GM10266 (cell line): Measurements from ENCODE around the gene ZNF320.
A peak's percentile ranks its signal among the peaks of the same experiment; 100 is the strongest.
"Not testable (repeated sequence)": the region's sequence is repeated elsewhere in the genome, so short reads cannot be mapped to it uniquely, and the experiment has no call there.

Experiments
- DNase-seq: peaks from one replicate; pipeline ENCODE4 v3.0.0; 2012; ENCODE audit errors: extremely low spot score
- TF ChIP-seq, protein P1 (sequence below): IDR thresholded peaks from 2 replicates; pipeline ENCODE4 v1.5.1; 2012; ENCODE audit warnings: mild to moderate bottlenecking, low read depth; ENCODE audit not compliant: control insufficient read depth, insufficient read depth; ENCODE audit errors: missing control alignments

Gene ZNF320

DNA sequence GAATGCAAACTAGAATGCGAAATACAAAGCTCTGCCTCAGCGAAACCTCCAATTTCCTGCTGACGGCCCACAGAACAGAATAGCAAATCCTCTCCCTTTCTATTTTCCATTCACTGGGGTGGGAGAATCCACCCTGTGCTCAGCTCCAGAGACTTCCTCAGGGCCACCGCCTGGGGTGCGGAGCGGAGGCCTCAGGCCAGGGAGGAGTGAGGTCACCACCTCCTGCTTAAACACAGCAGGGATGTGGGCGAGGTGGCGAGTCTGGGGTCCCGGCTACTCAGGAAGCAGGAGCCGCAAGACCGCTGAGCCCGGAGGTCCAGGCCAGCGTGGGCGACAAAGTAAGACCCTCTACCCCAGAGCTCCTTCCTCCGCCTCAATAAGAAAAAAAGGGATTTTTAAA, 666 bp upstream of the ZNF320 start:
- no peak for DNase-seq
- TF ChIP-seq, protein P1, sequence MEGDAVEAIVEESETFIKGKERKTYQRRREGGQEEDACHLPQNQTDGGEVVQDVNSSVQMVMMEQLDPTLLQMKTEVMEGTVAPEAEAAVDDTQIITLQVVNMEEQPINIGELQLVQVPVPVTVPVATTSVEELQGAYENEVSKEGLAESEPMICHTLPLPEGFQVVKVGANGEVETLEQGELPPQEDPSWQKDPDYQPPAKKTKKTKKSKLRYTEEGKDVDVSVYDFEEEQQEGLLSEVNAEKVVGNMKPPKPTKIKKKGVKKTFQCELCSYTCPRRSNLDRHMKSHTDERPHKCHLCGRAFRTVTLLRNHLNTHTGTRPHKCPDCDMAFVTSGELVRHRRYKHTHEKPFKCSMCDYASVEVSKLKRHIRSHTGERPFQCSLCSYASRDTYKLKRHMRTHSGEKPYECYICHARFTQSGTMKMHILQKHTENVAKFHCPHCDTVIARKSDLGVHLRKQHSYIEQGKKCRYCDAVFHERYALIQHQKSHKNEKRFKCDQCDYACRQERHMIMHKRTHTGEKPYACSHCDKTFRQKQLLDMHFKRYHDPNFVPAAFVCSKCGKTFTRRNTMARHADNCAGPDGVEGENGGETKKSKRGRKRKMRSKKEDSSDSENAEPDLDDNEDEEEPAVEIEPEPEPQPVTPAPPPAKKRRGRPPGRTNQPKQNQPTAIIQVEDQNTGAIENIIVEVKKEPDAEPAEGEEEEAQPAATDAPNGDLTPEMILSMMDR, result no peak

DNA sequence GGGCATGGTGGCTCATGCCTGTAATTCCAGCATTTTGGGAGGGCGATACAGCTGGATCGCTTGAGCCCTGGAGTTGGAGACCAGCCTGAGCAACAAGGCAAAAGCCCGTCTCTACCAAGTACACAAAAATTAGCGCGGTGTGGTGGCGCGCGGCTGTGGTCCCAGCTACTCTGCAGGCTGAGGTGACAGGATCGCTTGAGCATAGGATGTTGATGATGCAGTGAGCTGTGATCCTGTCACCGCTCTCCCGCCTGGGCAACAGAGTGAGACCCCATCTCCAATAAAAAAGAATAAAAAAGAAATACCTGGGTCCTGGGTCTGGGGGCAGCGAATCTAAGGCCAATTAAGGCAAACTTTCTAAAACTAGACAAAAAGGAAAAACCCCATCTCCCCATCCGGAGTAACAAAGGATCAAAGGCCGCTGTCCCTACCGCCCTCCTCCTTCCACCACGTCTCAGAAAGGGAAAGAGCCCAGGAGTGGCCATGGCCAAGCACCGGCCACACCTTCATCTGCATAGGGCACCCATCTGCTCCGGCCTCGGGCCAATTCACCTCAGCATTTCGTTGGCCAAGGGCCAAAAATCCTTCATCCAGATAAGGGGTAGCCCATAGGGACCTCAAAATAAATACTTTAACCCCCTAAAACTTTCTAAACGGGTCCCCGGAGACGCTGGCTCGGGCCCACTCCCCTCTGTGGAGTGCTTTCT, 851 bp downstream of the ZNF320 start:
- DNase-seq, result no peak
- TF ChIP-seq, protein P1, result no peak

DNA sequence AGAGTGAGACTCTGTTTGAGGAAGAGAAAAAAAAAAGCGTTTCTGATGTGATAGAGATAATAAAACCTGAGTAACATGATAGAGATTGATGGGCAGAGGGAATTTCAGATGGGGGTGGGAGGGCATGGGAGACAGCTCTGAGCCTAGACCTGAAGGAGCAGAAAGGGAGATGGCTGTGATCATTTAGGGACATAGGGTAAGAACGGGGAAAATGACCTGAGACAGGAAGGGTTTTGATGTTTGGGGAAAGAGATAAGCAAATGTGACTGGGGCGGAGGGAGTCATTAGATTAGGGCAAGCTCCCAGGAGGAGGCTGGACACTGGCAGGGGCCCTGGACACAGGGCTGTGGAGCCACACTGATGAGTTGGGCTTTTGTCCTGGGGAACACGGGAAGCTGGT, 6.1 kb downstream of the ZNF320 start:
- TF ChIP-seq, protein P1, result no peak
- DNase-seq, result no peak

DNA sequence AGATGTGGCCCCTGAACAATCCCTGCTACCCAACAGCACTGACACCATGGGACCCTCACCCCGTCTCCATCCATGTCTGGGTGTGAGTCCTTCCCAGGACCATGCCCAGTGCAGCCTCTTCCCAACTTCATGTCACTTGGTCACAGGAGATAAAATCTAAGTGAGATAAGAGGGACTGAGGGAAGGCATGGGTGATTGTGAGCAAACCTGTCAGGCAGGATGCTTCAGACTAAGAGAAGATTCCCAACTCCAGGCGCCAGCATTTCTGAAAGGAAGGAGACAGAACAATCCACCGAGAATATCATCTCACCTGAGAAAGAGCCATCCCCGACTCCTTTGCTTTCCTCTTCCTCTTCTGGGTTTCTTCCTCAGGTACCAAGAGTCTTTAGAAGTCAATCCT, 7.5 kb downstream of the ZNF320 start:
- no peak for DNase-seq

DNA sequence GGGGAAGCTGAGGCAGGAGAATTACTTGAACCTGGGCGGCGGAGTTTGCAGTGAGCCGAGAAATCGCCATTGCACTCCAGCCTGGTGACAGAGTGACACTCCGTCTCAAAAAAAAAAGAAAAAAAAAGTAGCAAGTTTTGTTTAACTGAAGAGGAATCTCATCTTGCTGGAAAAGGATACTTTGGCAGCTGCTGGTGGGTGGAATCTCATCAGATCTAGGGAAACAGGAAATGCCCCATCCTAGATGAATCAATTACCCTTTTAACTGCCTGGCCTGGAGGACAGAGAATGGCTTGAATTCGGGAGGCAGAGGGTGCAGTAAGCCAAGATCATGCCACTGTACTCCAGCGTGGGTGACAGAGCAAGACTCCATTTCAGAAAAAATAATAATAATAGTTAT, 8.4 kb downstream of the ZNF320 start:
- TF ChIP-seq, protein P1, result no peak
- no peak for DNase-seq

More for the DNA sequence above, 7.5 kb downstream of the ZNF320 start:
- TF ChIP-seq, protein P1, result no peak

DNA sequence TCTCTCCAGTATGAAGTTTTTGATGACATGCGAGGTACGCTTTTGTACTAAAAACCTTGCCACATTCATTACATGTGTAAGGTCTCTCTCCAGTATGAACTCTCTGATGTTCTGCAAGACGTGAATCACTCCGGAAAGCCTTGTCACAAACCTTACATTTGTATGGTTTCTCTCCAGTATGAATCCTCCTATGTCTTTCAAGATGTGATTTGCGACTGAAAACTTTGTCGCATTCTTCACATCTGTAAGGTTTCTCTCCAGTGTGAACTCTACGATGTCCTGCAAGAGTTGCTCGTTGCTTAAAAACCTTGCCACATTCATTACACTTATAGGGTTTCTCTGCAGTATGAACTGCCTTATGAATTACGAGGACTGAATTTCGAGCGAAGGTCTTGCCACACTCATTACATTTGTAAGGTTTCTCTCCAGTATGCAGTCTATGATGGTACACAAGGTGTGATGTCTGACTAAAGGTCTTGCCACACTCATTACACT, 16.5 kb downstream of the ZNF320 start:
- no peak for DNase-seq
- TF ChIP-seq, protein P1, result no peak

DNA sequence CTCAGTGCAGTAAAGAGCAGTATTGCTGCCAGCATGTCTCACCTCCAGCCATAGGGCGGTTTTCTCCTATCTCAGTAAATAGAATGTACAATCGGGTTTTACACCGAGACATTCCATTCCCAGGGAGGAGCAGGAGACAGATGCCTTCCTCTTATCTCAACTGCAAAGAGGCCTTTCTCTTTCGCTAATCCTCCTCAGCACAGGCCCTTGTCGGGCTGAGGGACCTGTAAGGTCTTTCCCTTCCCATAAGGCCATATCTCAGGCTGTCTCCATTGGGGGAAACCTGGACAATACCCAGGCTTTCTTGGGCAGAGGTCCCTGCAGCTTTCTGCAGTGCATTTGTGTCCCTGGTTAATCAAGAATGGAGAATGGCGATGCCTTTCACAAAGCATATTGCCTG, 24.4 kb downstream of the ZNF320 start:
- not testable (repeated sequence) for DNase-seq

DNA sequence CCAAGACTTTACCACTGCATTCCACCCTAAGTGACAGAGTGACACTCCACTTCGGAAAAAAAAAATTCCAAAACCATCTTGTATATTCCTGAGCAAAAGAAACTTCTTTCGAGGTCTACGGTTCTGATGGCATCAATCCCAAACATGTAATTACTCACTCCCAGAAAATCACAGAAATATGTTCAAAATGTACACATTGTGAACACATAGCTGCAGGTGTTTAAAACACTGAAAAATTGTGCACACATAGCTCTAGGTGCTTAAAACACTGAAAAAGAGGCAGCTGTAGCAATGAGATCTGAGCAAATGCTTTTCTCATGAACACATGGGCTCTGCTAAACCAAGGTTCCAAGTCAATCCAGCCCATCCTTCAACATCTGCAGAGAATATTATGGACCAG, 26.0 kb downstream of the ZNF320 start:
- no peak for DNase-seq
- TF ChIP-seq, protein P1, result no peak

DNA sequence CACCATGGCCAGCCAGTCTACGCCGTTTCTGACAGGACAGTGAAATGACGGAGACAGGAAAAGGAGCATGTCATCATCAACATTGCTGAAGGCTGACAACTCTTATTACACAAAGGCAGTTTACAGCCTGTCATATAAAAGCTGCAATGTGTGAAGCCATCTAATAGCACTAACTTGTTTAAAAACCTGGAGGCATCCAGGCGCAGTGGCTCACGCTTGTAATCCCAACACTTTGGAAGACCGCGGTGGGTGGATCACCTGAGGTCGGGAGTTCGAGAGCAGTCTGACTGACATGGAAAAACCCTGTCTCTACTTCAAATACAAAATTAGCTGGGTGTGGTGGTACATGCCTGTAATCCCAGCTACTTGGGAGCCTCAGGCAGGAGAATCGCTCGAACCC, 29.4 kb downstream of the ZNF320 start:
- not testable (repeated sequence) for DNase-seq

DNA sequence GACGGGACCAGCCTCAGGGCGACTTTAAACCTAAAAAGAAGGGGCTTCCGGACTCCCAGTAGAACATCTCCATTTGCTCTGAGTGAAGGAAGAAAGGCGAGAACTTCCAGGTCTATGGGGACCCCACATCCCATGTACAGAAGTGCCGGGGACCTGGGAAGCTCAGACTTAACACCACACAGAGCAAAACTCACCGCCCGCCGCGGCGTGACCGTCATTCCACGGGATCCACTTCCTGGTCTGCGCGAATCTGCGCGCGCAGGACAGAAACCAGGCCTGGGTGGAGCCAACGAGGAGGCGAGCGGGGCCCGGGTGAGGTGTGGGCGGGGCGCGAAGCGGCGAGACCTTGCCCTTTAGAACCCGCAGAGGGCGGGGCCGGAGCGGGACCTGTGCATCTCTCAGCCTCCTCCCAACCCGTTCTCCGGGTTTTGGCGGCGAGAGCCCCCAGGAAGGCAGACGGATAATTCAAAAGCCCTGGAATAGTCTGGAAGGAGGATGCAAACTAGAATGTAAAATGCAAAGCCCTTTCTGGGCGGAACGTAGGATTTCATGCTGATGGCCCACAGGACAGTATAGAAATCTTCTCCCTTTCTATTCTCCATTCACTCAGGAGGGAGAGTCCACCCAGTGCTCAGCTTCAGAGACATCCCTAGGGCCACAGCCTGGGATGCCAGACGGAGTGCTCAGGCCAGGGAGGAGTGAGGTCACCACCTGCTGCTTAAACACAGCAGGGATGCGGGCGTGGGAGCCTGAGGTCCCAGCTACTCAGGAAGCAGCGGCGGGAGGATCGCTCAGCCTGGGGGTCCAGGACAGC, 39.9 kb downstream of the ZNF320 start, which contains the start of gene ZNF468:
Gene ZNF468 (minus strand): TSS at position 242 of the 814 bp plus-strand sequence. CDS start 3,347 bp downstream, outside the sequence.
- DNase-seq, result peak; percentile 58
